HG03045 (cell line): ENCODE results near the gene NAP1L1.

Experiments
- ATAC-seq: cut with Tn5 transposase; IDR thresholded peaks from one replicate; pipeline ENCODE4 v1.9.1; 2021; ENCODE audit warnings: mild to moderate bottlenecking, moderate library complexity; ENCODE audit not compliant: unreplicated experiment

NAP1L1 gene

DNA sequence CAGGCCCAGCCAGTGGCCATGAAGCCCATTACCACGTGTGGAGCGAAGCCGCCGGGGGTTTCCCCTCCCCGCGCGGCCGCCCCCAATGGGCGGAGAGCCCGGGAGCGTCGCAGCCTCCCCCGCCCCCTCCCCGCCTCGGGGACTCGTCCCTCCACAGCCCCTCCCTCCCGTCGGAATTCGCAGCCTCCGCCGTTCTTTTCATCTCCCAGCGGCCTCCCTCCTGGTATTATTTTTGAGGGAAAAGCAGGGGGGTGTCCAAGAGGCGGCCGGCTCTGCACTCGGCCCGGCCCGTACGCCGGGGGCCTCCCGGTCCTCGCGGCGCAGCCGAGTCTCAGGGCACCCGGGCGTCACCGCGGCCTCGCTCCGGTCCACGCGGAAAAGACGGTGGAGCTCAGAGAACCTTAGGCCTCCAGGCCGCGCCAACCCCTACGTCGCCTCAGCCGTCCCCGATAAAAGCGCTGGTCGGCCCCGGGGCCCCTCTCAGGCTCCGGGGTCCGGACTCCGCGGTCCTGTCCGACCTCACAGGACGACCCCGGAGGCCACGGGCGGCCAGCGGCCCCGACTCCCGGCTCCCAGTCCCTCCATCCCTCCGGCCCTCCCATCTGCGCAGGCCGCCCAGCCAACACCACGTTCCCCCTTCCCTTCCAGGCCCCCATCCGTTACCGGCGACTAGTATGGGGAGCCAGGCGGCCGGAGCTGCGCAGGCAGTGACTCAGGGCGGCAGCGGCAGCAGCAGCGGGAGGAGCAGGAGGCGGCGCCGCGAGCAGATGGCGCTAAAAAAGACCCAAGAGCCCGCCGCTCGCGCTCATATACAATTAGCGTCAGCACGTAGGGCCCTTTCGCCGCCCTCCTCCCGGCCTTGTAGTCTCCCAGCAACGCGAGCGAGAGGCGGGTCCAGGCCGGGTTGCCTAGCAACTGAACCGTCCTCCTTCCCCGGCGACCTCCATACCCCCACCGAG lies at the start of gene NAP1L1:
Gene NAP1L1 (minus strand): TSS at position 782 of the 959 bp plus-strand sequence. CDS start 10,466 bp downstream, outside the sequence.
- ATAC-seq: peak; percentile 95

DNA sequence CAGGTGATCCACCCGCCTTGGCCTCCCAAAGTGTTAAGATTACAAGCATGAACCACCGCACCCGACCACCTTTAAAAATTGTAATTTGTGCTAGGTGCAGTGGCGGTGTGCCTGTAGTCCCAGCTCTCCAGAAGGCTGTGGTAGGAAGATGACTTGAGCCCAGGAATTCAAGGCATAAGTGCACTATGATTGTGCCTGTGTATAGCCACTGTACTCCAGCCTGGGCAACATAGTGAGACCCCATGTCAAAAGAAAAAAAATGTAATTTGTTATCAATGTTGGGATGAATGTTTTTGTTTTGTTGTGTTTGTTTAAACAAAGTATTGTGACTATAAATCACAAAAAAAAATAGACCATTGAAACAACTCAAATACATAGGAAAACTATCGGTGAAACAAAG lies 43.1 kb upstream of the NAP1L1 start:
- ATAC-seq: no peak

DNA sequence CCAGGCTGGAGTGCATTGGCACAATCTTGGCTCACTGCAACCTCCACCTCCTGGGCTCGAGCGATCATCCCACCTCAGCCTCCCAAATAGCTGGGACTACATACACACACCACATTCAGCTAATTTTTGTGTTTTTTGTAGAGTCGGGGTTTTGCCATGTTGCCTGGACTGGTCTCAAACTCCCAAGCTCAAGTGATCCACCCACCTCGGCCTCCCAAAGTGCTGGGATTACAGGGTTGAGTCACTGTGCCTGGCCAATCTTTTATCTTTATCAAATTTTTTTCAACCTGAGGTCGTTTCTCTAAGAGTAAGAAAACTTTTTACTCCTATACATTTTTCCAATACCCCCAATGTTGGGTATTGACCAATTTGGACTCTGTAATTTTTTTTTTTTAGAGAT lies 40.0 kb upstream of the NAP1L1 start:
- no peak for ATAC-seq

DNA sequence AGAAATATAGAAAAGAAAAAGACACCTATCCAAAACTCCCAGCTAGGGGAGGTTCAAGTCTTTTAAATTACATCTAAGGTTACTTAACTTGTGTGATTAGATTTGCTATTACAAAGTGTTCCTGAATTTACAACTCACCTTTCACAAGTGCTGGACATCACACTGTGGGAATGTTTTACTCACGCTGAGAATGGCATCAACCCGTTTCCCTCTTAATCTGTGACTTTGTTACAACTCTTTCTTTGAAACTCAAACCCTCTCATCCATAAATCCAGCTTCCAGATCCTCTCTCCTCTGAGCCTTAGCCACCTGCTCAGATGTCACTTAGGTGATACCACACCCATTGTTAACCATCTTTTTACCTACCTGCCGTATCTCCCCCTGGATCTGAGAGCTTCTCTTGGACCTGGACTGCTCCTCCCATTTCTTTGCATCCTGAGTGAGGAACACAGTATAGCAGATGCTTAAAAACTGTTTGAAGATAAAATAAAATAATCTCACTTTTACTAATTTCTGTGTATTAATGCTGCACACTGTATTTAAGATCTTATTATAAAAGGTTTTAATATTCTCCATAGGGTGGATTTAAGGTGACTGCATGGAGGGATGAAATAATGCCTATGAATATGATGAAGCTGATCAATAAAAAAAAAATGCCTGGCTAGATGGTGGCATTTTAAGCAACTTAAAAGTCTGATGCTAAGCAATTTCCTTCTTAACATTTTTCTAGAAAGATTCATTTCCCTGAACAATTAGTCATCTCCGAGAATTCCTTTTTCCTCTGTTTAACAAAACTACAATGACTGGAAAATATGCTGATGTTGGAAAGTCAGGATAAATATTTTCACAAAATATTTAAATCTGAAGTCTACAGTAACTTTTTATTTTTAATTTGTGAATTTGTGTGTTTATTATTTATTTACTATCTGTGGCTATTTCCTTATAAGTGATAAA lies 39.1 kb upstream of the NAP1L1 start:
- ATAC-seq: no peak

DNA sequence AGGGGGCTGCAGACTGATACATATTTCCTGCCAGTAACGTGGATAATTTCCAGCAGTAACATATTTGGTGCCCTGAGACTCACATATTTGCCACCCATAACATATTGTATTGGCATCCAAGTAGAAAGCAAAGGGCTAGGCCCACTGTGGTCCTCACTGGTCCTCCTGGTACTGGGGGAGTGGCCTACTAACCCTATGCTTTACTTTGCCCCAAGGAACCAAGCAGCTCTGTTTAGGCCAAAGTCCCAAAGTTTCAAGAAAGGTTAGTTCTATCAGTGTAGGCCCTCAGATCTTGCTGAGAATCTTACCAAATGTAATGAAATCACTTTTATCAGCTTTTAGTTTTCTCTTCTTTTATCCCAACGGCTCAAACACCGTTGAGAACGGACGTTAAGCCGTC lies 35.4 kb upstream of the NAP1L1 start:
- ATAC-seq: no peak

DNA sequence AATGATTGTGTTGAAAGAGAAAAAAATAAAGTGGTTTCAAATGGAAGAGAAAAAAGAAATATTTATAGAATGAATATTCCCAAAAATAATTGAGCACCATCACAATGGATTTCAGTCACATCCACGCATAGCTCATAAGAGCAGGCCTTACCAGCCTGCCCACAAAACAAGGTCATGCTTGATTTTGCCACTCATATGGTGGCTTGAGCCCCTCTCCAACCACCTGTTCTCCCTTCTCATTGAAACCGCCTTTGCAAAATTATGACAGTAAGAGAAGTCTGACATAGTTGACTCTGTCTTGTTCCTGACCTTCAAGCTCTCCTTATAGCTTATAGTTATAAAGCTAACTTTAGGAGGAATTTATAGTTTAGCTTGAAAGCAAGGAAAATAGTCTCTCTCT lies 33.3 kb upstream of the NAP1L1 start:
- ATAC-seq: no peak

- ATAC-seq: no peak
Measured at GRCh38 chr12:76117067-76117691, 32.7 kb upstream of the NAP1L1 start.

GRCh38 chr12:76113800-76114757 lies 29.6 kb upstream of the NAP1L1 start:
- ATAC-seq: no peak

GRCh38 chr12:76111209-76111749 lies 26.8 kb upstream of the NAP1L1 start:
- no peak for ATAC-seq

DNA sequence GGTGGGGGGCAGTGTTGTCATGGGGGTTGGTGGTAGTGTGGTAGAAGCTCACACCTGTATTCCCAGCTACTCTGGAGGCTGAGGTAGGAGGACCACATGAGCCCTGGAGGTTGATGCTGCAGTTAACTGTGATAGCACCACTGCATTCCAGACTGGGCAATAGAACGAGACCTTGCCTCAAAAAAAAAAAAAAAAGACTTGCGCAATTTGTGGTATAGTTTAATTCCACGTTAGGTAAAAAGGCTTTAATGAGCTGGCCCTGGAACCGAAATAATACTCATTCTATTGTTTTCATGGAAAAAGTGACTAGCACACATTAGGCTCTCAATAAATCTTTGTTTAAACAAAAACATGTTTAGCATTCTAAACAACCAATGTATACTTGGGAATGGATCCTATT lies 25.4 kb upstream of the NAP1L1 start:
- ATAC-seq: no peak

GRCh38 chr12:76108356-76108755 lies 23.9 kb upstream of the NAP1L1 start:
- no peak for ATAC-seq

DNA sequence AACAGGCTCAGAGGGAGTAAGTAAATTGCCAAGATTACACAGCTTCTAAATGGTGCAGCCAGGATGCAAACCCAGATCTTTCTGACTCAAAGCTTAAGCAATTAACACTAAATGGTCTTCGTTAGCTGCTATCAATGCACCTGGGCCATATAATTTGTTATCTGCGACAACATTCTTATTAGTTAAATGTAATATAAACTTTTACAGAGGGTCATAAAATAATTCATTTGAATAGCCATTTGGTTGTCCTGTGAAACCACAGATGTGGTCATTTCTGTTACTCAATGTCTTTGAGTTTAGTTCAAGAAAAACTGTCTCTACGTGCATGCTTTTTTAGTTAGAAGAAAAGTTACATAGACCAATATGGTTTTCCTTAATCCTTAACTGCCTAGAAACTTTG lies 22.1 kb upstream of the NAP1L1 start:
- no peak for ATAC-seq

GRCh38 chr12:76103958-76104357 lies 19.5 kb upstream of the NAP1L1 start:
- no peak for ATAC-seq

GRCh38 chr12:76101739-76102385 lies 17.4 kb upstream of the NAP1L1 start:
- no peak for ATAC-seq

DNA sequence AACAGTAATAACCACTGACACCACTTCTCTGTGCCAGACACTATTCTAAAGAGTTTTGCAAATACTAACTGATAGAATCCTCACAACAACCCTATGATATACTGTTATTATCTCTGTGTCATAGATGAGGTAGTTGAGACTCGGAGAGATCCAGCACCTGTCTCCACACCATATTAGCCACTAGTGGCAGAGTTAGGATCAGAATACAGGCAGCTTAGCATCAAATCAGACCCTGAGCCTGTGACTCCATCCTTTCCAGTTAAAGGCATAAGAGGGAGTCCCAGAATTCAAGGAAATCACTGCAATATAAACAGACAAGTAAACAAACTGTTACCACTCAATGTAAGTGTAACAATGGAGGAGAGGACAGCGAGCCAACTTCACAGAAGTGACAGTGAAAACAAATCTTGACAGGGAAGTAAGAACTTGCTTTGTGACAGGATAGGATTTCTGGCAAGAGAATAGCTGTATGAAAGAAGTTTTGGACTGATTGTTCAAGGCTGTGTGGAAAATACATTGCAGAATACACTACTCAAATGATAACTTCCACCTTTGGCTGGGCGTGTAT lies 11.7 kb upstream of the NAP1L1 start:
- no peak for ATAC-seq

DNA sequence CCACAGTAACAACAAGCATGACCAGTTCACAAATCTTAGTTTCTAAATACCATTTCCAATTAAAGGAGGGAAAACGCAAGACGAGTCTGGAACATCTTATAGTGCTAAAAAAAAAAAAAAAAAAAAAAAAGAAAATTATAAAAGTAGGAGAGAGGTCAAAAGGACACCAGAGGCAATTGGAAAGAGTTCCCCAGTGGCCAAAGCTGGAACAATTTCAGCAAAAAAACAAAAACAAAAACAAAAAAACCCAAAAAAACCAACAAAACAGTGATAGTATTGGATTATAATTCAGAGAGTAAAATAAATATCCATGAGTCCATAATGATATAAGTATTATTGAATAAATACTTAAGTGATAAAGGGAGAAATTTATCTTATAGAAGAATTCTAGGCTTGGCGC lies 10.3 kb upstream of the NAP1L1 start:
- no peak for ATAC-seq

GRCh38 chr12:76091246-76091754 lies 6.8 kb upstream of the NAP1L1 start:
- no peak for ATAC-seq

- ATAC-seq: no peak
Measured at GRCh38 chr12:76085520-76085868, 1.0 kb upstream of the NAP1L1 start.
